ENCODE data around the gene MAL. TPM values are rescaled to one million over a fixed set of nuclear protein-coding genes. Genes with fewer than 3 reads are reported as not detected.
A peak's percentile ranks its signal among the peaks of the same experiment; 100 is the strongest.

Gene MAL
- total RNA-seq, 1 donor from 2014 or later, result 250 TPM

DNA sequence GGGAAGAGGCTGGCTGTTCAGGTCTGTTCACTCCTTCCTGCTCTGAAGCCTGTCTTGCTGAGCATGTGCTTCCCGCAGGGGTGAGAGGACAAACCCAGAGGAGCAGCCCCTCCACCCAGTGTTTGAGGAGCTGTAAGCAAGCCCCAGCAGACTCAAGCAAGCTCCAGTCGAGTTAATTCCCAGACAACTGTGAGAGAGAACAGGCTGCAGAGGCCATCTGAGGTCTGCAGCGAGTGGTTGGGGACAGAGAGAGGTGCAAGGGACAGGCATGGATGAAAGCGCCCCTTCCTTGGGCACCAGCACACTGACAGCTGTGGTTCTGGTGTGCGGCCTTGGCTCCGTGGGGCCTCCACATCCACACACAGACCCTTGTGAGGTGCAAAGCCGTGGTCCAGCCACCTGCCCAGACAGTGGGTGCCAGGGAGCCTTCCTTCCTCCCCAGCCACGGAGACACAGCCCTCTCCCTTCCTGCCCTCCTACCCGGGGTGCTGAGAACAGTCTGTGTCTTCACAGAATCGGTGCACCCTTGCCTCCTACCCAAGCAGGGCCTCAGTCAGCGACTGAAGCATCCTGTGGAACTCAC lies 36.2 kb downstream of the MAL start:
- H3K9me3 Mint-ChIP-seq, result no peaks in the 10 kb centered on the region
- H3K4me1 Mint-ChIP-seq (ENCODE audit: unreplicated experiment), result peaks cover 38% of the 10 kb centered on the region
- no peaks in the 10 kb centered on the region for H3K36me3 Mint-ChIP-seq
- H3K4me3 Mint-ChIP-seq, result no peak overlapping the region
- TF ChIP-seq, protein P1, sequence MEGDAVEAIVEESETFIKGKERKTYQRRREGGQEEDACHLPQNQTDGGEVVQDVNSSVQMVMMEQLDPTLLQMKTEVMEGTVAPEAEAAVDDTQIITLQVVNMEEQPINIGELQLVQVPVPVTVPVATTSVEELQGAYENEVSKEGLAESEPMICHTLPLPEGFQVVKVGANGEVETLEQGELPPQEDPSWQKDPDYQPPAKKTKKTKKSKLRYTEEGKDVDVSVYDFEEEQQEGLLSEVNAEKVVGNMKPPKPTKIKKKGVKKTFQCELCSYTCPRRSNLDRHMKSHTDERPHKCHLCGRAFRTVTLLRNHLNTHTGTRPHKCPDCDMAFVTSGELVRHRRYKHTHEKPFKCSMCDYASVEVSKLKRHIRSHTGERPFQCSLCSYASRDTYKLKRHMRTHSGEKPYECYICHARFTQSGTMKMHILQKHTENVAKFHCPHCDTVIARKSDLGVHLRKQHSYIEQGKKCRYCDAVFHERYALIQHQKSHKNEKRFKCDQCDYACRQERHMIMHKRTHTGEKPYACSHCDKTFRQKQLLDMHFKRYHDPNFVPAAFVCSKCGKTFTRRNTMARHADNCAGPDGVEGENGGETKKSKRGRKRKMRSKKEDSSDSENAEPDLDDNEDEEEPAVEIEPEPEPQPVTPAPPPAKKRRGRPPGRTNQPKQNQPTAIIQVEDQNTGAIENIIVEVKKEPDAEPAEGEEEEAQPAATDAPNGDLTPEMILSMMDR (conservative IDR thresholded peaks at IDR 0.05), result no peak
- H3K27ac Mint-ChIP-seq, result no peak overlapping the region
- H3K27me3 Mint-ChIP-seq, result peaks cover 4% of the 10 kb centered on the region
- DNase-seq (ENCODE audit: extremely low spot score, unreplicated experiment), result no peak

DNA sequence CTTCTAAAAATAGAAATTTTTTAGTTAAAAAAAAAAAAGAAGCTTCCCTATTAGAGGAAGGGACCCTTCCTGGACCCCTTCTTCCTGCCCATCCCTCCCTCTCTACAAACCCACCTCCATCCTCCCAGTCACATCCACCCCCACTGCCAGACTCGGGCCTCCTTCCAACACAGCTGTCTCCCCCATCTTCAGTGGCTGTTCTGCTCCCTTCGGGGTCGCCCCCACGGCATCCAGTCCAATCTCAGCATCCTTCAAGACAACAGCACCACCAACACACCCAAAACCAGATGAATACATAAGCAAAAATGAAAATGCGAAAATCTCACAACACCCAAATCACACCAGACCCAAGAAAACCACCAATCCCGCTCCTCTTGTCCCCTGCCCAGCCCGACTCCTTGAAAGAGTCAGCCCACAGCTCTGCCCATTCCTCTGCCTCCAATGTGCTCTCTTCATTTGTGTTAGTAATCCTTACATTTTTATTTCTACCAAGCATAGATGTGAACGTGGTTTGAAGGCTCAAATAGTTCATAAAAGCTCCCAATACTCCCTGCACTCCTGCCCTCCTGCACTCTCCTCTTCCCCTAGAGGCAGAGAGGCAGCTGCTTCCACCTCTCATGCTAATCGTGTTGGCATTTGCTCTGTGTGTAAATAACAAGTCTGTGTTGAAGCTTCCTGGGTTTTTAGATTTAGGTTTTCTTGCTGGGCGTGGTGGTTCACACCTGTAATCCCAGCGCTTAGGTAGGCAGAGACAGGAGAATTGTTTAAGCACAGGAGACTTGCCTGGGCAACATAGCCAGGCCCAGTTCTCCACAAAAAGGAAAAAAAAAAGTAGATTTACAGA lies 37.0 kb downstream of the MAL start:
- Mint-ChIP-seq H3K27me3 (peaks cover 4% of the 10 kb centered on the region), H3K9me3 (no peaks in the 10 kb centered on the region), H3K4me3 (peak overlapping the region; percentile 8), H3K4me1 (ENCODE audit: unreplicated experiment) (peaks cover 31% of the 10 kb centered on the region), H3K36me3 (no peaks in the 10 kb centered on the region), H3K27ac (peak overlapping the region; percentile 22)
- TF ChIP-seq, protein P1 (conservative IDR thresholded peaks at IDR 0.05), result no peak
- DNase-seq (ENCODE audit: extremely low spot score, unreplicated experiment), result peak; percentile 6

DNA sequence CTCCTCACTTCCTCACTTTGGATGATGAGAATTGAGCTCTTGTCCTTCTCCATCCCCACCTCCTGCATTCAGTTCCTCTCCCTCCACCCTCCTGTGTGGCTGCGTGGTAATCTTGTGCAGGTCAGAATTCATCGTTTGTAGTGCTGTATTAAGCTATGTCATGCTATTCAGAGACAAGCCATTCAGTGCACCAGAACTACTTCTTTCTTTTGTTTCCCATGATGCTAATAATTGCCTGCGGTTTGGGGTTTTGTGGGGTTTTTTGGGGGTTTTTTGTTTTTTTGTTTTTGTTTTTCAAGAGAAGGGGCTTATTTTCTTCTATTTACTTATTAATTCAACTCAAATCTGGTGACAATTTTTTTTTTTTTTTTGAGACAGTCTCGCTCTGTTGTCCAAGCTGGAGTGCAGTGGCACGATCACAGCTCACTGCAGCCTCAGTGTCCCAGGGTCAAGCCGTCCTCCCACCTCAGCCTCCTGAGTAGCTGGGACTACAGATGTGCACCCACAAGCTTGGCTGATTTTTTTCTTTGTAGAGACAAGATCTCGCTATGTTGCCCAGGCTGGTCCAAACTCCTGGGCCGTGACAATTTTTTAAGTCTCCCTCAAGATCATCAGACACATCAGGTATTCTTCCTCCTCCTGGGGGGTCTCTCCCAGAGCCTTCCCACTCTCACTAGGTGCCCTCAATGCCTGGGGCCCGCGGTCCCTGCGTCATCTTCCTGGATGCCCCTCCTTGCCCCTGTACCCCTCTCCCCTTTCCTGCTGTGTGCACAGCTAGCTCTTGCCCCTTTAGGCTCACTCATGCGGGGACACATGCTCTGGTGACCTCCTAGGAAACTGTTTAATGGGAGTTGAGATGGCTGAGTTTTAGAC lies 37.8 kb downstream of the MAL start:
- Mint-ChIP-seq H3K36me3 (no peaks in the 10 kb centered on the region), H3K27ac (peak overlapping the region; percentile 54), H3K4me1 (ENCODE audit: unreplicated experiment) (peaks cover 28% of the 10 kb centered on the region), H3K4me3 (no peak overlapping the region), H3K9me3 (no peaks in the 10 kb centered on the region), H3K27me3 (peaks cover 4% of the 10 kb centered on the region)
- TF ChIP-seq, protein P1 (conservative IDR thresholded peaks at IDR 0.05), result no peak
- DNase-seq (ENCODE audit: extremely low spot score, unreplicated experiment), result peak; percentile 45

DNA sequence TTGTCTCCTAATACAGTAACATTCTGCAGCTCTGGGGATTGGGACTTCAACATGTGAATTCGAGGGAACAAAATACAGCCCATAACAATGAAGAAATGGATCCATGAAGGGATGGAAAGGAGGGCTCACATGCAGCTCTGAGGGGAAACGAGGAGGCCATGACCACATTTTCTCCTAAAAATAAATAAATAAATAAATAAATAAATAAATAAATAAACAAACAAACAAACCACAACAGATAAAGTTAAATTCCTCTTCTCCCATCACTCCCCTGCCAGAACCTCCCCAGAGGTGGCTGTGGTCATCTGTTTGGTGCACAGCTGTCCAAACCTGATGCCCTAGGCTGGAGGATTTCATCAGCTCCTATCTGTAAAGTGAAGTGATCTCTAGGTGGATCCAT lies 42.7 kb downstream of the MAL start:
- H3K9me3 Mint-ChIP-seq, result no peaks in the 10 kb centered on the region
- H3K27me3 Mint-ChIP-seq, result no peaks in the 10 kb centered on the region
- no peaks in the 10 kb centered on the region for H3K36me3 Mint-ChIP-seq
- TF ChIP-seq, protein P1 (conservative IDR thresholded peaks at IDR 0.05), result no peak
- H3K4me1 Mint-ChIP-seq (ENCODE audit: unreplicated experiment), result peaks cover 7% of the 10 kb centered on the region
- no peak overlapping the region for H3K4me3 Mint-ChIP-seq
- no peak overlapping the region for H3K27ac Mint-ChIP-seq
- DNase-seq (ENCODE audit: extremely low spot score, unreplicated experiment), result no peak

DNA sequence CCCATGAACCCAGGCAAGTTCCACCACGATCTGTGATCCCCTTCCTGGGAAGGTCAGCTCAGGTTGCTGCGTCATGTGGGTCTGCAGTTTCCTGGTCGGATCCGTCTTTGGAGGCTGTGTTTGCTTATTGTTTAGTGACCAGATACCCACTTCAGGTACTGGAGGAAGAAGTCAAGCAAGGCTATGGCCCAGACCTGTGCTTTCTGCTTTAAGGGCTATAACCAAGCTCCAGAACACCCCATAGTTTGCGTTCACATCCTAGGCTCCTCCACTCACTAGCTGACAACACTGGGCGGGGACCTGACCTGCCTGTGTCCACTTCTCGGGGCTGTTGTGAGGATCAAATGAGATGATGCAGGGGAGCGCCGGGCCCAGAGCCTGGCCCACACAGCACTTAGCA lies 44.0 kb downstream of the MAL start:
- Mint-ChIP-seq H3K27ac (no peak overlapping the region), H3K4me3 (no peak overlapping the region), H3K36me3 (no peaks in the 10 kb centered on the region), H3K9me3 (no peaks in the 10 kb centered on the region), H3K27me3 (no peaks in the 10 kb centered on the region), H3K4me1 (ENCODE audit: unreplicated experiment) (no peaks in the 10 kb centered on the region)
- DNase-seq (ENCODE audit: extremely low spot score, unreplicated experiment), result no peak
- TF ChIP-seq, protein P1 (conservative IDR thresholded peaks at IDR 0.05), result no peak

Measured in type B pancreatic cell (in vitro differentiated cells).